Tibial artery (tissue), 4 donors: ENCODE results near the gene ABLIM2.

Experiments used
- DNase-seq, 2 donors: peaks; one replicate each; pipeline ENCODE4 v3.0.0-alpha.2; 2019
- H3K27ac ChIP-seq, 2 donors: fragments of 200-600 bp; sonication (generic) in 1 of 2; 1 replicate in 1 of 2; 2 replicates in 1 of 2; pipeline ENCODE4 v1.5.1; 2018 to 2019; ENCODE audit warnings: mild to moderate bottlenecking in 1 of 2
- H3K27me3 ChIP-seq, 2 donors: fragments of 200-600 bp; sonication (generic) in 1 of 2; one replicate each; pipeline versions ENCODE4 v1.5.1 to v1.6.0; 2016 to 2019
- H3K36me3 ChIP-seq, 3 donors: fragments of 200-600 bp; sonication (generic) in 2 of 3; one replicate each; pipeline ENCODE4 v1.5.1; 2016 to 2019; ENCODE audit warnings: mild to moderate bottlenecking in 2 of 3
- H3K4me1 ChIP-seq, 4 donors: fragments of 200-600 bp; sonication (generic) in 2 of 4; 1 replicate in 3 of 4; 2 replicates in 1 of 4; pipeline ENCODE4 v1.5.1; 2016 to 2019
- H3K4me3 ChIP-seq, 2 donors: fragments of 200-600 bp; sonication (generic) in 1 of 2; 1 replicate in 1 of 2; 2 replicates in 1 of 2; pipeline ENCODE4 v1.5.1; 2018 to 2019; ENCODE audit warnings: mild to moderate bottlenecking in 2 of 2
- H3K9me3 ChIP-seq, 3 donors: fragments of 200-600 bp; sonication (generic) in 1 of 3; one replicate each; pipeline ENCODE4 v1.5.1; 2016 to 2019
- intact Hi-C: fragments of 100-400 bp; cut with DNase I; formaldehyde crosslinking; loops from one replicate; pipeline ENCODE4 v1.15.0; 2023; ENCODE audit warnings: low total_unique reads
- TF ChIP-seq, protein P1 (sequence below), 2 experiments: fragments of 200-600 bp in 1 of 2; fragments of 450-650 bp in 1 of 2; IDR thresholded peaks; one replicate each; pipeline ENCODE4 v1.5.1; 2017 to 2019; ENCODE audit warnings: antibody characterized with exemption in 2 of 2, mild to moderate bottlenecking in 1 of 2, moderate library complexity in 1 of 2

The ABLIM2 gene

GRCh38 chr4:8115203-8115520 lies 43.5 kb downstream of the ABLIM2 start:
- Histone ChIP-seq H3K36me3 (no peaks in the 10 kb centered on the region), H3K4me3 (no peak overlapping the region), H3K4me1 (peaks cover 0 to 13% (median 3%) of the 10 kb centered on the region in 4 donors), H3K27me3 (no peaks in the 10 kb centered on the region), H3K9me3 (no peaks in the 10 kb centered on the region), H3K27ac (no peak overlapping the region)
- TF ChIP-seq, protein P1, sequence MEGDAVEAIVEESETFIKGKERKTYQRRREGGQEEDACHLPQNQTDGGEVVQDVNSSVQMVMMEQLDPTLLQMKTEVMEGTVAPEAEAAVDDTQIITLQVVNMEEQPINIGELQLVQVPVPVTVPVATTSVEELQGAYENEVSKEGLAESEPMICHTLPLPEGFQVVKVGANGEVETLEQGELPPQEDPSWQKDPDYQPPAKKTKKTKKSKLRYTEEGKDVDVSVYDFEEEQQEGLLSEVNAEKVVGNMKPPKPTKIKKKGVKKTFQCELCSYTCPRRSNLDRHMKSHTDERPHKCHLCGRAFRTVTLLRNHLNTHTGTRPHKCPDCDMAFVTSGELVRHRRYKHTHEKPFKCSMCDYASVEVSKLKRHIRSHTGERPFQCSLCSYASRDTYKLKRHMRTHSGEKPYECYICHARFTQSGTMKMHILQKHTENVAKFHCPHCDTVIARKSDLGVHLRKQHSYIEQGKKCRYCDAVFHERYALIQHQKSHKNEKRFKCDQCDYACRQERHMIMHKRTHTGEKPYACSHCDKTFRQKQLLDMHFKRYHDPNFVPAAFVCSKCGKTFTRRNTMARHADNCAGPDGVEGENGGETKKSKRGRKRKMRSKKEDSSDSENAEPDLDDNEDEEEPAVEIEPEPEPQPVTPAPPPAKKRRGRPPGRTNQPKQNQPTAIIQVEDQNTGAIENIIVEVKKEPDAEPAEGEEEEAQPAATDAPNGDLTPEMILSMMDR (IDR thresholded peaks at IDR 0.05): no peak
- no peak for DNase-seq
- intact Hi-C loops: no loop called here

- Histone ChIP-seq H3K27ac (no peak overlapping the region), H3K27me3 (no peaks in the 10 kb centered on the region), H3K9me3 (no peaks in the 10 kb centered on the region), H3K4me1 (peaks cover 0 to 13% (median 3%) of the 10 kb centered on the region in 4 donors), H3K36me3 (no peaks in the 10 kb centered on the region), H3K4me3 (no peak overlapping the region)
- intact Hi-C loops: no loop called here
- no peak for DNase-seq
- TF ChIP-seq, protein P1 (IDR thresholded peaks at IDR 0.05): no peak
Observed at GRCh38 chr4:8114456-8115202, 44.0 kb downstream of the ABLIM2 start.

DNA sequence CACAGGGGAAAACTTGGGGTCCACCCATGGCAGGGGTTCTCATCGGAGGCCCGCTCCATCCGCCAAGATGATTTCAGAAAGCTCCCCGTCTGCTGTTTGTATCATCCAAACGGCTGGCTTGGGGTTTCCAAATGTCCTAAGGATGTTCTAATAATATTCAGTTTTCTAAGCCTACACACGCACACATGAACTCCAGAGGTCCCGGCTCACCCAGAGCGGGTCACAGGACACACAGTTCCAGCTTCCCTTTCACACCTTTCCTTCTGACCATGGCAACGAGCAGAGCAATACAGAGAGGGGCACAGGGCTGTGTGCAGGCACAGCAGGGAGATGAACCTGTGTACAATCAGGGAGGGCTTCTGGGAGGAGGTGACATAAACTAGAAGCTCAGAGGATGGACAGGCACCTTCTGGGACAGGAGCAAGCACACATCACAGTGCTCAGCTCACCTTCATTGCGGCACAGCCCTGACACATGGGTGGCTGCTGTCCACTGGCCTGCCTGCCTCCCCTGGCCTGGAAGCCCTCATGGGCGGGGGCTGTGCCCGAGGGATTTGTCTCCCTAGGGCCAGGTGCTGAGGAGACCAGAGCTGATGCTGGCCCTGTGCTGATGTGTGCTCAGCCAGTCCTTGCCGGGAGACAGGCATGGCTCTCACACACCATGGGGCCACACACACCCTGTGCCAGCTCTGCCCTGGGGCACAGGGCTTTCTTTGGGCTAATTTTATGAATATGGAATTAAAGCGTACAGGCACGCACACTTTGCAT lies 44.8 kb downstream of the ABLIM2 start:
- H3K4me3 ChIP-seq: no peak overlapping the region
- no peaks in the 10 kb centered on the region for H3K9me3 ChIP-seq
- TF ChIP-seq, protein P1 (IDR thresholded peaks at IDR 0.05): no peak
- H3K27ac ChIP-seq: no peak overlapping the region
- H3K36me3 ChIP-seq: no peaks in the 10 kb centered on the region
- no peak for DNase-seq
- H3K4me1 ChIP-seq: peaks cover 0 to 13% (median 3%) of the 10 kb centered on the region in 4 donors
- H3K27me3 ChIP-seq: no peaks in the 10 kb centered on the region
- intact Hi-C loops: no loop called here

DNA sequence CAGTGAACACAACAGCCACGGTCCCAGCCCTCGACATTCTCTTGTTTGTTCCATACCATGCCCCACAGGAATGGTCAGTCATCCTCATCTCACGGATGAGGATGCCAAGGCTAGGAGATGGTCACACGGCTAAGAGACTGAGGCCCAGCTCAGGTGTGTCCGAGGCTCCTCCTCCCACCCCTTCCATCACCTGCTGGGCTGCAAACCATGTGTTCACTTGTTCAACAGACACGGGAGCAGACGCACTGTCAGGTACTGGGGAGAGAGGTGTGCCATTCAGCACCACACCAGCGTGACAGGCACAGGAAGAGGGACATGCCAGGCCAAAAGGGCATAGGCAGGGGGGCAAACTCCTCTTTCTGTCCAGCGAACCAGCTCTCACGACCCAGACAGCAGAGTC lies 45.9 kb downstream of the ABLIM2 start:
- Histone ChIP-seq H3K9me3 (no peaks in the 10 kb centered on the region), H3K27ac (no peak overlapping the region), H3K36me3 (no peaks in the 10 kb centered on the region), H3K4me1 (peaks cover 0 to 13% (median 3%) of the 10 kb centered on the region in 4 donors), H3K4me3 (no peak overlapping the region), H3K27me3 (no peaks in the 10 kb centered on the region)
- DNase-seq: no peak
- TF ChIP-seq, protein P1 (IDR thresholded peaks at IDR 0.05): no peak
- intact Hi-C loops: no loop called here

GRCh38 chr4:8112036-8112576 lies 46.5 kb downstream of the ABLIM2 start:
- H3K4me3 ChIP-seq: no peak overlapping the region
- H3K4me1 ChIP-seq: peaks cover 0 to 13% (median 3%) of the 10 kb centered on the region in 4 donors
- TF ChIP-seq, protein P1 (IDR thresholded peaks at IDR 0.05): no peak
- H3K9me3 ChIP-seq: no peaks in the 10 kb centered on the region
- DNase-seq: no peak
- H3K27me3 ChIP-seq: no peaks in the 10 kb centered on the region
- no peak overlapping the region for H3K27ac ChIP-seq
- intact Hi-C loops: no loop called here
- no peaks in the 10 kb centered on the region for H3K36me3 ChIP-seq
